ENCODE measurements around the gene DRC3. TPM values are rescaled to one million over a fixed set of nuclear protein-coding genes. Genes with fewer than 3 reads are reported as not detected.

Gene DRC3
- total and polyA plus RNA-seq, 8 donors: 2.1 to 19.3 (median 2.9) TPM

GRCh38 chr17:17931159-17931558, 41.5 kb upstream of the DRC3 start:
- no peak for TF ChIP-seq CTCF (IDR thresholded peaks at IDR 0.05)
- no peak overlapping the region for H3K27ac ChIP-seq
- intact Hi-C loops (cut with DNase I): no loop called here
- DNase-seq (no peak), ATAC-seq (no peak), FAIRE-seq (no peak)
- no peaks in the 10 kb centered on the region for H3K9me3 ChIP-seq
- H3K4me3 ChIP-seq: no peak overlapping the region
- no peaks in the 10 kb centered on the region for H3K36me3 ChIP-seq
- no peaks in the 10 kb centered on the region for H3K27me3 ChIP-seq
- 90 to 98% methylated on average over 2 of the region's 2 CpGs for WGBS, 2 donors
- H3K4me1 ChIP-seq: peaks cover 13 to 20% (median 16%) of the 10 kb centered on the region in 3 donors

GRCh38 chr17:17933775-17934174, 38.9 kb upstream of the DRC3 start:
- Histone ChIP-seq H3K4me1 (peaks cover 0 to 7% (median 0%) of the 10 kb centered on the region in 3 donors), H3K9me3 (no peaks in the 10 kb centered on the region), H3K36me3 (no peaks in the 10 kb centered on the region), H3K4me3 (no peak overlapping the region), H3K27ac (no peak overlapping the region), H3K27me3 (no peaks in the 10 kb centered on the region)
- no peak for DNase-seq
- no peak for TF ChIP-seq CTCF (IDR thresholded peaks at IDR 0.05)
- intact Hi-C loops (cut with DNase I): no loop called here
- no peak for FAIRE-seq
- no peak for ATAC-seq

- H3K4me3 ChIP-seq: no peak overlapping the region
- WGBS, 2 donors: 81 to 89% methylated on average over 2 of the region's 2 CpGs
- no peak for DNase-seq
- no peak for ATAC-seq
- no peaks in the 10 kb centered on the region for H3K27me3 ChIP-seq
- FAIRE-seq: no peak
- H3K27ac ChIP-seq: no peak overlapping the region
- H3K9me3 ChIP-seq: no peaks in the 10 kb centered on the region
- no peak for TF ChIP-seq CTCF (IDR thresholded peaks at IDR 0.05)
- no peaks in the 10 kb centered on the region for H3K36me3 ChIP-seq
- intact Hi-C loops (cut with DNase I): no loop called here
- peaks cover 0 to 6% (median 3%) of the 10 kb centered on the region in 3 donors for H3K4me1 ChIP-seq
Observed at GRCh38 chr17:17934214-17934613, 38.4 kb upstream of the DRC3 start.

GRCh38 chr17:17934806-17935205, 37.9 kb upstream of the DRC3 start:
- H3K9me3 ChIP-seq: no peaks in the 10 kb centered on the region

More at GRCh38 chr17:17934806-17935205, 37.9 kb upstream of the DRC3 start:
- TF ChIP-seq CTCF (IDR thresholded peaks at IDR 0.05): no peak
- H3K27me3 ChIP-seq: no peaks in the 10 kb centered on the region
- WGBS, 2 donors: 87 to 90% methylated on average over 3 of the region's 3 CpGs
- no peak for FAIRE-seq
- no peak overlapping the region for H3K27ac ChIP-seq
- intact Hi-C loops (cut with DNase I): no loop called here
- H3K36me3 ChIP-seq: no peaks in the 10 kb centered on the region
- no peak overlapping the region for H3K4me3 ChIP-seq
- no peak for DNase-seq
- peaks cover 0 to 6% (median 6%) of the 10 kb centered on the region in 3 donors for H3K4me1 ChIP-seq
- ATAC-seq: peak in 1 of 4 donors; percentile 35
